Prostate gland (tissue), 2 donors: Measurements from ENCODE around the gene ICA1.

Experiments
- POLR2A ChIP-seq: fragments of 450-650 bp; IDR thresholded peaks from one replicate; pipeline ENCODE4 v1.6.1; 2016; ENCODE audit warnings: antibody characterized with exemption, mild to moderate bottlenecking
- POLR2AphosphoS5 ChIP-seq: sonication (generic); formaldehyde crosslinking; IDR thresholded peaks from one replicate; pipeline ENCODE4 v1.6.1; 2017; ENCODE audit warnings: antibody characterized with exemption
- TF ChIP-seq, protein P1 (sequence below), 4 experiments: fragments of 200-600 bp in 2 of 4; fragments of 450-650 bp in 2 of 4; sonication (generic) in 2 of 4; IDR thresholded peaks; 1 replicate in 3 of 4; 2 replicates in 1 of 4; pipeline ENCODE4 v1.5.1; 2016 to 2019; ENCODE audit warnings: antibody characterized with exemption in 4 of 4, mild to moderate bottlenecking in 2 of 4, moderate library complexity in 2 of 4

DNA sequence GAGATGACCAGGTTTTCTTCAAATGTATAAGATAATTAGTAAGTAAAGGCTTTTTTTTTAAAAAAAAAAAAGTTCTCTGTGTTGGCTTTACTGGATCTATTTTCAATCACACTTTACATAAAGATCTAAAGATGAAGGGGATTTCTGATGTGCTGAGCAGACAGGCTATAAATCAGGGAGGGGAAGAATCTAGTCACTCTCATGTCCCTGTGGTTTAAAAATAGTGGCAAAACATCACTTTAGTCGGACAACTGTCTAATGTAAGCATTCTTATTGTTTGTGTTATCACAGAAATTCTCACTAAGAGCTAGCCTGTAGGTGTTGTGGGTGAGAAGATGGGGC lies 132.7 kb downstream of the ICA1 start:
- TF ChIP-seq, protein P1, sequence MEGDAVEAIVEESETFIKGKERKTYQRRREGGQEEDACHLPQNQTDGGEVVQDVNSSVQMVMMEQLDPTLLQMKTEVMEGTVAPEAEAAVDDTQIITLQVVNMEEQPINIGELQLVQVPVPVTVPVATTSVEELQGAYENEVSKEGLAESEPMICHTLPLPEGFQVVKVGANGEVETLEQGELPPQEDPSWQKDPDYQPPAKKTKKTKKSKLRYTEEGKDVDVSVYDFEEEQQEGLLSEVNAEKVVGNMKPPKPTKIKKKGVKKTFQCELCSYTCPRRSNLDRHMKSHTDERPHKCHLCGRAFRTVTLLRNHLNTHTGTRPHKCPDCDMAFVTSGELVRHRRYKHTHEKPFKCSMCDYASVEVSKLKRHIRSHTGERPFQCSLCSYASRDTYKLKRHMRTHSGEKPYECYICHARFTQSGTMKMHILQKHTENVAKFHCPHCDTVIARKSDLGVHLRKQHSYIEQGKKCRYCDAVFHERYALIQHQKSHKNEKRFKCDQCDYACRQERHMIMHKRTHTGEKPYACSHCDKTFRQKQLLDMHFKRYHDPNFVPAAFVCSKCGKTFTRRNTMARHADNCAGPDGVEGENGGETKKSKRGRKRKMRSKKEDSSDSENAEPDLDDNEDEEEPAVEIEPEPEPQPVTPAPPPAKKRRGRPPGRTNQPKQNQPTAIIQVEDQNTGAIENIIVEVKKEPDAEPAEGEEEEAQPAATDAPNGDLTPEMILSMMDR (IDR thresholded peaks at IDR 0.05) = no peak
- TF ChIP-seq POLR2A = no peak
- no peak for TF ChIP-seq POLR2AphosphoS5
